ENCODE measurements around the gene BCKDHB. TPM values are rescaled to one million over a fixed set of nuclear protein-coding genes. Genes with fewer than 3 reads are reported as not detected.
"Not testable (repeated sequence)": the region's sequence is repeated elsewhere in the genome, so short reads cannot be mapped to it uniquely, and the experiment has no call there.

BCKDHB gene
- total and polyA plus RNA-seq, 7 donors, result 15.1 to 43.2 (median 20.3) TPM

- intact Hi-C loops (cut with DNase I), result no loop called here
- no peak for TF ChIP-seq POLR2AphosphoS5 (IDR thresholded peaks at IDR 0.05)
- TF ChIP-seq CTCF (IDR thresholded peaks at IDR 0.05), result no peak
- TF ChIP-seq EP300 (IDR thresholded peaks at IDR 0.05), result no peak
Measured at GRCh38 chr6:80206758-80207157, 100.3 kb downstream of the BCKDHB start.

GRCh38 chr6:80209430-80209829 is 103.0 kb downstream of the BCKDHB start:
- intact Hi-C loops (cut with DNase I), result no loop called here
- Histone ChIP-seq H3K4me3 (no peak overlapping the region), H3K4me1 (peaks cover 0 to 50% (median 15%) of the 10 kb centered on the region in 4 donors), H3K27me3 (no peaks in the 10 kb centered on the region), H3K36me3 (no peaks in the 10 kb centered on the region), H3K9me3 (no peaks in the 10 kb centered on the region), H3K27ac (peak overlapping the region in 2 of 4 donors; percentile 65 to 69)
- 80 to 82% methylated on average over 1 of the region's 1 CpG for WGBS, 2 donors
- no peak for DNase-seq
- TF ChIP-seq POLR2AphosphoS5 (IDR thresholded peaks at IDR 0.05) (no peak), POLR2A (IDR thresholded peaks at IDR 0.05) (no peak), CTCF (IDR thresholded peaks at IDR 0.05) (no peak), EP300 (IDR thresholded peaks at IDR 0.05) (no peak)

More at GRCh38 chr6:80206758-80207157, 100.3 kb downstream of the BCKDHB start:
- H3K4me3 ChIP-seq, result no peak overlapping the region
- no peak for DNase-seq
- no peaks in the 10 kb centered on the region for H3K27me3 ChIP-seq
- no peak overlapping the region for H3K27ac ChIP-seq
- H3K36me3 ChIP-seq, result peaks cover 0 to 4% (median 0%) of the 10 kb centered on the region in 4 donors
- H3K9me3 ChIP-seq, result no peaks in the 10 kb centered on the region
- H3K4me1 ChIP-seq, result peaks cover 0 to 37% (median 13%) of the 10 kb centered on the region in 4 donors

GRCh38 chr6:80210618-80211017 is 104.1 kb downstream of the BCKDHB start:
- Histone ChIP-seq H3K27ac (peak overlapping the region; percentile 5 to 69 (median 64)), H3K27me3 (no peaks in the 10 kb centered on the region)
- intact Hi-C loops (cut with DNase I), result loop anchor here (5.0 kb wide), 3 partner anchors 78 to 1362 kb away; no protein-coding TSS in a partner anchor

GRCh38 chr6:80211286-80211685 is 104.8 kb downstream of the BCKDHB start:
- H3K36me3 ChIP-seq, result no peaks in the 10 kb centered on the region
- no peak for DNase-seq
- H3K4me3 ChIP-seq, result no peak overlapping the region
- TF ChIP-seq CTCF (IDR thresholded peaks at IDR 0.05) (no peak), EP300 (IDR thresholded peaks at IDR 0.05) (no peak), POLR2AphosphoS5 (IDR thresholded peaks at IDR 0.05) (no peak), POLR2A (IDR thresholded peaks at IDR 0.05) (no peak)
- H3K9me3 ChIP-seq, result no peaks in the 10 kb centered on the region
- H3K4me1 ChIP-seq, result peaks cover 0 to 58% (median 15%) of the 10 kb centered on the region in 4 donors
- WGBS, 2 donors, result 92 to 96% methylated on average over 3 of the region's 3 CpGs
- intact Hi-C loops (cut with DNase I), result loop anchor here (5.0 kb wide), 3 partner anchors 79 to 1361 kb away; no protein-coding TSS in a partner anchor
- peak overlapping the region in 3 of 4 donors; percentile 64 to 69 (median 65) for H3K27ac ChIP-seq
- no peaks in the 10 kb centered on the region for H3K27me3 ChIP-seq

More at GRCh38 chr6:80210618-80211017, 104.1 kb downstream of the BCKDHB start:
- H3K4me3 ChIP-seq, result no peak overlapping the region
- DNase-seq, result peak; percentile 83
- H3K9me3 ChIP-seq, result no peaks in the 10 kb centered on the region
- H3K4me1 ChIP-seq, result peaks cover 0 to 58% (median 15%) of the 10 kb centered on the region in 4 donors
- WGBS, 2 donors, result 68 to 72% methylated on average over 3 of the region's 3 CpGs
- TF ChIP-seq EP300 (IDR thresholded peaks at IDR 0.05) (peak; percentile 17 to 91 (median 76)), POLR2AphosphoS5 (IDR thresholded peaks at IDR 0.05) (peak; percentile 99 to 100 (median 100)), POLR2A (IDR thresholded peaks at IDR 0.05) (no peak)
- no peaks in the 10 kb centered on the region for H3K36me3 ChIP-seq

- 31 to 60% methylated on average over 4 of the region's 4 CpGs for WGBS, 2 donors
- H3K36me3 ChIP-seq, H3K27me3 ChIP-seq, H3K4me3 ChIP-seq, H3K9me3 ChIP-seq, DNase-seq: not testable (repeated sequence)
- Histone ChIP-seq H3K4me1 (peaks cover 0 to 61% (median 16%) of the 10 kb centered on the region in 4 donors), H3K27ac (peak overlapping the region in 1 of 4 donors; percentile 65)
- intact Hi-C loops (cut with DNase I), result loop anchor here (5.0 kb wide), 3 partner anchors 80 to 1360 kb away; no protein-coding TSS in a partner anchor
Measured at GRCh38 chr6:80211890-80212289, 105.4 kb downstream of the BCKDHB start.
